ENCODE measurements around the gene SUPT3H.

DNA sequence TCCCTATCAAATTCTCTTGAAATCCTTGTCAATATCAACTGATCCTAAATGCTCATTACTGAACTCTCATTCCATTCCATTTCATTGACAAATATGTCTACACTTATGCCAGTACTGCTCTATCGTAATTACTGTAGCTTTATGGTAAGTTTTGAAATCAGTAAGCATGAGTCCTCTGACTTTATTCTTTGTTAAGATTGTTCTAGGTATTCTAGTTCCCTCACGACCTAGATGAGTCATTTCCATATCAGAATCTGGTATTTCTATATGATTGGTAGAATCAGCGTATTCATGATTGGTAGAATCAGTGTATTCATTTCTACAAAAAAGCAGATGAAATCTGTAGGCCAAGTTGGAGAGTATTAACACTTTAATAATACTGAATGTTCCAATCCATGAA, 368.2 kb downstream of the SUPT3H start:
- TF ChIP-seq, protein P1, sequence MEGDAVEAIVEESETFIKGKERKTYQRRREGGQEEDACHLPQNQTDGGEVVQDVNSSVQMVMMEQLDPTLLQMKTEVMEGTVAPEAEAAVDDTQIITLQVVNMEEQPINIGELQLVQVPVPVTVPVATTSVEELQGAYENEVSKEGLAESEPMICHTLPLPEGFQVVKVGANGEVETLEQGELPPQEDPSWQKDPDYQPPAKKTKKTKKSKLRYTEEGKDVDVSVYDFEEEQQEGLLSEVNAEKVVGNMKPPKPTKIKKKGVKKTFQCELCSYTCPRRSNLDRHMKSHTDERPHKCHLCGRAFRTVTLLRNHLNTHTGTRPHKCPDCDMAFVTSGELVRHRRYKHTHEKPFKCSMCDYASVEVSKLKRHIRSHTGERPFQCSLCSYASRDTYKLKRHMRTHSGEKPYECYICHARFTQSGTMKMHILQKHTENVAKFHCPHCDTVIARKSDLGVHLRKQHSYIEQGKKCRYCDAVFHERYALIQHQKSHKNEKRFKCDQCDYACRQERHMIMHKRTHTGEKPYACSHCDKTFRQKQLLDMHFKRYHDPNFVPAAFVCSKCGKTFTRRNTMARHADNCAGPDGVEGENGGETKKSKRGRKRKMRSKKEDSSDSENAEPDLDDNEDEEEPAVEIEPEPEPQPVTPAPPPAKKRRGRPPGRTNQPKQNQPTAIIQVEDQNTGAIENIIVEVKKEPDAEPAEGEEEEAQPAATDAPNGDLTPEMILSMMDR (IDR thresholded peaks at IDR 0.05): no peak
- TF ChIP-seq POLR2A (IDR thresholded peaks at IDR 0.05): no peak

All from right lobe of liver (tissue), 4 donors.